SK-N-MC (cell line): ENCODE measurements around the gene PALMD.

ENCODE experiments used
- DNase-seq: peaks from one replicate; pipeline ENCODE4 v3.0.0-alpha.2; 2011; ENCODE audit warnings: low read depth, low spot score
- H3K27ac ChIP-seq: fragments of 200-600 bp; sonication (generic); 2 replicates; pipeline ENCODE4 v1.5.1; 2016; ENCODE audit warnings: mixed run types
- H3K36me3 ChIP-seq: fragments of 200-600 bp; sonication (generic); 2 replicates; pipeline ENCODE4 v1.6.1; 2017; ENCODE audit warnings: antibody characterized with exemption, low read length, mixed read lengths; ENCODE audit not compliant: insufficient read depth
- H3K4me3 ChIP-seq: fragments of 200-600 bp; sonication (generic); 2 replicates; pipeline ENCODE4 v1.5.1; 2016
- H3K9ac ChIP-seq: fragments of 200-600 bp; sonication (generic); 2 replicates; pipeline ENCODE4 v1.8.0; 2017; ENCODE audit warnings: mixed run types, mixed read lengths; ENCODE audit not compliant: insufficient read length
- H3K9me3 ChIP-seq: fragments of 200-600 bp; sonication (generic); 2 replicates; pipeline ENCODE4 v1.6.1; 2017; ENCODE audit warnings: low read depth, mild to moderate bottlenecking, antibody characterized with exemption, low read length, moderate library complexity, mixed read lengths
- EZH2 ChIP-seq: fragments of 200-600 bp; sonication (generic); IDR thresholded peaks from one replicate; pipeline ENCODE4 v1.6.1; 2017; ENCODE audit warnings: antibody characterized with exemption
- FOXP2 ChIP-seq: optimal IDR thresholded peaks from 2 replicates; pipeline ENCODE3; 2011; ENCODE audit warnings: mild to moderate bottlenecking, moderate library complexity; ENCODE audit not compliant: insufficient read depth; ENCODE audit errors: extremely low read length, control extremely low read depth
- POLR2AphosphoS5 ChIP-seq: IDR thresholded peaks from 2 replicates; pipeline ENCODE4 v1.6.1; 2012; ENCODE audit warnings: mild to moderate bottlenecking, low read depth, low read length, borderline replicate concordance

Gene PALMD

DNA sequence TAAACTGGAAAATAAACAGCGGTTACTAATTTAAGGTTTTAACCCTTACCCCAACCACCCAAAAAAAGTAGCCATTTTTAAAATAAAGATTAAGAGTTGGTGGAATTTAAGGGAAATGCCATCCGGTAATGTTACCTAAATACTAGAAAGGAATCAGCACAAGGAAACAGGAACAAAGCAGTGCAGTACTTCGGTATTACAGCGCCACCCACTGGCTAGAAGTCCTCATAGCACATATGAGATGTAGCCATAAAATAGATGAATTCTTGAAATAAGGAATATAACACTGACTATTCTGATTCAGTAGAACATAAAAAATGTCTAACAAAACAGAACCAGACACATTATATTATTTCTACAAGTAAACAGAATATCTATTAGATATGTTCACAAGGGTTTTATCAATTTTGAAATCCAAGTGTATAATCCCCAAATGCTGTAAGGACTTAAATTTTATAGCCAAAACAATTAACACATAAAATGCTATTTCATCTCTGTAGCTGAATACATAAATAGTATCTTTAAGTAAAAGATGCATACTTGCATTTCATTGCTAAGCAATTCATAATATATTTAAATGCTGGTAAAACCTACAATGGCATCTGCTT, 61.7 kb downstream of the PALMD start:
- H3K9ac ChIP-seq = no peak overlapping the region
- DNase-seq = peak; percentile 58
- H3K27ac ChIP-seq = no peak overlapping the region
- H3K36me3 ChIP-seq = peaks cover 27% of the 10 kb centered on the region
- H3K4me3 ChIP-seq = no peak overlapping the region
- TF ChIP-seq POLR2AphosphoS5 = no peak
- no peak for TF ChIP-seq EZH2
- TF ChIP-seq FOXP2 = no peak
- no peaks in the 10 kb centered on the region for H3K9me3 ChIP-seq

DNA sequence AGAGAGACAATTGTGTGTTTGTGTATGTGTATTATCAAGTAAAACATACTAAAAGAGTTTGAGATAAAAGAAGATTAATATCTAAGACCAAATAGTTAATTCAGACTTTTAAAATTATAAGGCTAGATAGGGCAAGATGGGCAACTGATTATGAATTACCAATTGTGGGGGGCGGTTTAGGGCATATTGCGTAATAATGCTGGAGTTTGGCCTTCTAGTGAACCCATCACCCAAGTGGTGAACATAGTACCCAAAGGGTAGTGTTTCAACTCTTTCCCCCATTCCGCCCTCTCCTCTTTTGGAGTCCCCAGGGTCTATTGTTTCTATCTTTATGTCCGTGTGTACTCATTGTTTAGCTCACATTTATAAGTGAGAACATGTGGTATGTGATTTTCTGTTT, 65.1 kb downstream of the PALMD start:
- Histone ChIP-seq H3K9ac (no peak overlapping the region), H3K9me3 (no peaks in the 10 kb centered on the region), H3K27ac (no peak overlapping the region), H3K4me3 (no peak overlapping the region), H3K36me3 (peaks cover 31% of the 10 kb centered on the region)
- no peak for DNase-seq
- no peak for TF ChIP-seq POLR2AphosphoS5
- no peak for TF ChIP-seq EZH2
- no peak for TF ChIP-seq FOXP2

DNA sequence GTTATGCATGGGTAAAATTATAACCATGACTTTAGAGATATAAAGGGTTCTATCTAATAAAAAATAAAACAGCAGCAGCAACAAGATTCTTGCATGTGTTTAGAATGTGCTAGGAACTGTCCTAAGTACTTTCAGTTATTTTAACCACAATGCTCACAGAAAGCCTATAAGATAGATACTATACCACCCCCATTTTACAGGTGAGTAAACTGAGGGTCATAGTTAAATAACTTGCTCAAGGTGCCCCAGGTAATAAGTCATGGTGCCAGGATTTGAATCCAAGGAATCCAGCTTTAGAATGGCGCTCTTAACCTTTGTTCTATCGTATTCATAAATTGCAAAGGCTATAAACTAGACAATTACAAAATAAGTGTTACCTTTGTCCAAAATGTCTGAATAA, 67.1 kb downstream of the PALMD start:
- Histone ChIP-seq H3K4me3 (no peak overlapping the region), H3K36me3 (peaks cover 29% of the 10 kb centered on the region), H3K9me3 (no peaks in the 10 kb centered on the region), H3K27ac (no peak overlapping the region), H3K9ac (no peak overlapping the region)
- no peak for DNase-seq
- TF ChIP-seq FOXP2 (no peak), EZH2 (no peak), POLR2AphosphoS5 (no peak)

GRCh38 chr1:99717005-99717404, 71.1 kb downstream of the PALMD start:
- Histone ChIP-seq H3K9me3 (no peaks in the 10 kb centered on the region), H3K36me3 (0 out of 2 replicates have a peak, but pooled peaks cover 12% of the 10 kb centered on the region), H3K9ac (no peak overlapping the region), H3K27ac (no peak overlapping the region), H3K4me3 (no peak overlapping the region)
- no peak for DNase-seq
- no peak for TF ChIP-seq POLR2AphosphoS5
- TF ChIP-seq EZH2 = no peak
- no peak for TF ChIP-seq FOXP2

DNA sequence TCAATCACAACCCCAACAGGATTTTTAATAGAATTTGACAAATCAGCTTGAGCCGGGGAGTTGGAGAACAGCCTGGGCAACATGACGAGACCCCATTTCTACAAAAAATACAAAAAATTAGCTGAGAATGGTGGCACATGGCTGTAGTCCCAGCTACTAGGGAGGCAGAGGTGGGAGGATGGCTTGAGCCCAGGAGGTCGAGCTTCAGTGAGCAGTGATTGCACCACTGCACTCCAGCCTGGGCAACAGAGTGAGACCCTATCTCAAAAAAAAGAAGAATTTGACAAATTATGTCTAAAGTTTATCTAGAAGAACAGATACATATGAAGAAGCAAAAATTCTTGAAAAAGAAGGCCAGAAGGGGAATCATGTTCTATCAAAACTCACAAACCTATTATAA, 77.3 kb downstream of the PALMD start:
- no peaks in the 10 kb centered on the region for H3K9me3 ChIP-seq
- H3K36me3 ChIP-seq = peaks cover 12% of the 10 kb centered on the region; the same call in 1 of the 2 replicates
- no peak for DNase-seq
- TF ChIP-seq FOXP2 = no peak
- TF ChIP-seq POLR2AphosphoS5 = no peak
- TF ChIP-seq EZH2 = no peak
- H3K4me3 ChIP-seq = no peak overlapping the region
- H3K27ac ChIP-seq = no peak overlapping the region
- H3K9ac ChIP-seq = no peak overlapping the region

- peaks cover 12% of the 10 kb centered on the region; the same call in 1 of the 2 replicates for H3K36me3 ChIP-seq
- no peak overlapping the region for H3K4me3 ChIP-seq
- H3K9ac ChIP-seq = no peak overlapping the region
- TF ChIP-seq EZH2 = no peak
- TF ChIP-seq POLR2AphosphoS5 = no peak
- TF ChIP-seq FOXP2 = no peak
- no peaks in the 10 kb centered on the region for H3K9me3 ChIP-seq
- no peak overlapping the region for H3K27ac ChIP-seq
- DNase-seq = no peak
Measured at GRCh38 chr1:99725996-99726395, 80.1 kb downstream of the PALMD start.

DNA sequence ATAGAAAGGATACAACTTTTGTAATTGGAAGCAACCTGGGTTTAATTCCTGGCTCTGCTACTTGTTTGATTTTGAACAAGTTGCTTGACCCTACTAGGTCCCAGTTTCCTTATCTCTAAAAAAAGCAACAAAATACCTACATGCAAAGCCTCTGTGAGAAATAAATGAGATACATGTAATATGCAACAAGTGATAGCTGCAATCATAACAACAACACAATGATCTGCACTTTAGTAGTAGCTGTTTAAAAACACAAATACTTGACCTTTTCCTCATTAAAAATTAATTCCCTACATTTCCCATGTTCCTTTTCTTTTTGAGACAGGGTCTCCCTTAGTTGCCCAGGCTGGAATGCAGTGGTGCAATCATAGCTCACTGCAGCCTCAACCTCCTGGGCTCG, 80.5 kb downstream of the PALMD start:
- no peaks in the 10 kb centered on the region for H3K9me3 ChIP-seq
- no peak overlapping the region for H3K4me3 ChIP-seq
- no peak for DNase-seq
- no peak overlapping the region for H3K9ac ChIP-seq
- peaks cover 12% of the 10 kb centered on the region; the same call in 1 of the 2 replicates for H3K36me3 ChIP-seq
- TF ChIP-seq EZH2 (no peak), POLR2AphosphoS5 (no peak), FOXP2 (no peak)
- no peak overlapping the region for H3K27ac ChIP-seq

DNA sequence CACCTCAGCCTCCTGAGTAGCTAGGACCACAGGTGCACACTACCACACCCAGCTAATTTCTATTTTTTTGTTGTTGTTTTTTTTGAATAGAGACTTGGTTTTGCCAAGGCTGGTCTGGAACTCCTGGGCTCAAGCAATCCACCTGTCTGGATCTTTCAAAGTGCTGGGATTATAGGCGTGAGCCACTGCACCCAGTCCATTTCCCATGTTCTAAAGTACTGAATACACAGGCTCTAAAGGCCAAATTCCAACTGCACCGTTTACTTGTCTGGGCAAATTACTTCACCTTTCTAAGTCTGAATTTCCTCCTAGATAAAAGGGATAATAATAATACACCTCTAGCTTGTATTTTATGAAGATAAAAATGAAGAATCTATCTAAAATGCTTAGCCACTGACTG, 80.9 kb downstream of the PALMD start:
- no peak overlapping the region for H3K4me3 ChIP-seq
- no peak for DNase-seq
- H3K36me3 ChIP-seq = peaks cover 12% of the 10 kb centered on the region; the same call in 1 of the 2 replicates
- no peaks in the 10 kb centered on the region for H3K9me3 ChIP-seq
- H3K9ac ChIP-seq = no peak overlapping the region
- peak overlapping the region; percentile 86; the same call in 1 of the 2 replicates for H3K27ac ChIP-seq
- TF ChIP-seq EZH2 (no peak), FOXP2 (no peak), POLR2AphosphoS5 (no peak)

DNA sequence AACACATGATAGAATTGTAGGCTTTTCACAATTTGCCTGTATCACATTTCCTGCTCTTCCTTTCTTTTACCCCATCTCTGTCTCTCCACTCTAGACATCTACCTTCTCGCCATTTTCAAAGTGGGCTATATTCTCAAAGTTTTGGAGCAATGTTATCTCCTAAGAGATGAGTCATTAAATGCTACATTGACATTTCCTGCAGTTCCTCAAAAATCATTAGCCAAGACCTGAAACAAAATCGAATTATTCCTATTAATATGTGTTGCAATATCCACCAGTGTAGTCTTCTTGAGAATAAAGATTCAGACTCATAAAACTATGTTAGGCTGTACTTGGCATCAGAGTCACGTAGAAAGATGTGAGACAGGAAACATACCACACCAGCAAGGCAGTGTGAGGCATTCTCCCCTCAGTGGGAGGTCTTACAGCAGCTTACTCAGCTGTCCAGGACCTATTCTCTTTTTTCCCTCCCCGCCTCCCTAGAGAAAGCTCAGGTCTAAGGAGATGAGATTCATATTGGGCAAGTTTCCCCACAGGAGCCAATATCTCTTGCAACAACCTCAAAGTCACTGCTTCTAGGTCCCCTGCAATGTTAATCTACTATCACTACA, 81.8 kb downstream of the PALMD start:
- Histone ChIP-seq H3K4me3 (peak overlapping the region; percentile 40), H3K9me3 (no peaks in the 10 kb centered on the region), H3K9ac (no peak overlapping the region), H3K36me3 (peaks cover 12% of the 10 kb centered on the region; the same call in 1 of the 2 replicates), H3K27ac (peak overlapping the region; percentile 86)
- no peak for TF ChIP-seq EZH2
- TF ChIP-seq POLR2AphosphoS5 = no peak
- no peak for TF ChIP-seq FOXP2
- peak; percentile 72 for DNase-seq
